Kidney glomerular epithelial cell (primary cell): Measurements from ENCODE around the gene TWIST2.

Source experiments
- DNase-seq: peaks from one replicate; lab custom pipeline; 2025; lab: John Stamatoyannopoulos, UW

TWIST2 gene

GRCh38 chr2:238873381-238873801, 25.5 kb downstream of the TWIST2 start:
- DNase-seq, result no peak

- no peak for DNase-seq
Observed at GRCh38 chr2:238873841-238874240, 26.0 kb downstream of the TWIST2 start.

GRCh38 chr2:238874330-238875050, 26.6 kb downstream of the TWIST2 start:
- DNase-seq, result no peak

- DNase-seq, result no peak
Observed at GRCh38 chr2:238875101-238875470, 27.2 kb downstream of the TWIST2 start.

GRCh38 chr2:238875471-238876231, 27.8 kb downstream of the TWIST2 start:
- no peak for DNase-seq

GRCh38 chr2:238876232-238876630, 28.3 kb downstream of the TWIST2 start:
- DNase-seq, result no peak

- DNase-seq, result no peak
Observed at GRCh38 chr2:238878051-238878735, 30.3 kb downstream of the TWIST2 start.

GRCh38 chr2:238879043-238879442, 31.2 kb downstream of the TWIST2 start:
- DNase-seq, result no peak

- DNase-seq, result no peak
Observed at GRCh38 chr2:238879621-238880377, 31.9 kb downstream of the TWIST2 start.

- no peak for DNase-seq
Observed at GRCh38 chr2:238881353-238882081, 33.6 kb downstream of the TWIST2 start.

- peak; percentile 23 for DNase-seq
Observed at GRCh38 chr2:238882082-238882755, 34.3 kb downstream of the TWIST2 start.

- DNase-seq, result no peak
Observed at GRCh38 chr2:238883421-238883901, 35.6 kb downstream of the TWIST2 start.

GRCh38 chr2:238884122-238884811, 36.4 kb downstream of the TWIST2 start:
- DNase-seq, result no peak

GRCh38 chr2:238884812-238885408, 37.0 kb downstream of the TWIST2 start:
- DNase-seq, result no peak

GRCh38 chr2:238886453-238887094, 38.7 kb downstream of the TWIST2 start:
- DNase-seq, result no peak

- no peak for DNase-seq
Observed at GRCh38 chr2:238887616-238888015, 39.7 kb downstream of the TWIST2 start.

- no peak for DNase-seq
Observed at GRCh38 chr2:238888781-238889180, 40.9 kb downstream of the TWIST2 start.

- DNase-seq, result no peak
Observed at GRCh38 chr2:238890131-238890530, 42.2 kb downstream of the TWIST2 start.
